ENCODE data around the gene SERPINE3.

The SERPINE3 gene

GRCh38 chr13:51308781-51309180 is 30.7 kb upstream of the SERPINE3 start:
- H3K4me2 ChIP-seq, result no peak overlapping the region
- H3K79me2 ChIP-seq (ENCODE audit: insufficient read depth, low read depth), result no peaks in the 10 kb centered on the region
- H3K4me1 ChIP-seq (ENCODE audit: low read depth, poor library complexity, severe bottlenecking), result no peaks in the 10 kb centered on the region
- no peak for TF ChIP-seq CTCF (conservative IDR thresholded peaks at IDR 0.05; ENCODE audit: low read depth, low read length)
- H3K4me3 ChIP-seq (IDR thresholded peaks at IDR 0.05; ENCODE audit: insufficient read depth, low read depth, low read length), result no peak overlapping the region
- H2AFZ ChIP-seq (ENCODE audit: low read depth), result no peak overlapping the region
- H3K27ac ChIP-seq, result no peak overlapping the region
- H3K36me3 ChIP-seq (ENCODE audit: insufficient read depth), result no peaks in the 10 kb centered on the region
- no peaks in the 10 kb centered on the region for H4K20me1 ChIP-seq (ENCODE audit: insufficient read depth)
- H3K9ac ChIP-seq, result no peak overlapping the region
- H3K27me3 ChIP-seq (ENCODE audit: insufficient read depth, low read depth), result no peaks in the 10 kb centered on the region

GRCh38 chr13:51311231-51311630 is 28.3 kb upstream of the SERPINE3 start:
- TF ChIP-seq CTCF (conservative IDR thresholded peaks at IDR 0.05; ENCODE audit: low read depth, low read length), result no peak
- no peak overlapping the region for H3K27ac ChIP-seq
- no peak overlapping the region for H3K9ac ChIP-seq
- H3K4me2 ChIP-seq, result no peak overlapping the region
- H3K4me1 ChIP-seq (ENCODE audit: low read depth, poor library complexity, severe bottlenecking), result no peaks in the 10 kb centered on the region
- H3K79me2 ChIP-seq (ENCODE audit: insufficient read depth, low read depth), result no peaks in the 10 kb centered on the region
- H4K20me1 ChIP-seq (ENCODE audit: insufficient read depth), result no peaks in the 10 kb centered on the region
- no peak overlapping the region for H3K4me3 ChIP-seq (IDR thresholded peaks at IDR 0.05; ENCODE audit: insufficient read depth, low read depth, low read length)
- no peaks in the 10 kb centered on the region for H3K36me3 ChIP-seq (ENCODE audit: insufficient read depth)
- H3K27me3 ChIP-seq (ENCODE audit: insufficient read depth, low read depth), result no peaks in the 10 kb centered on the region
- H2AFZ ChIP-seq (ENCODE audit: low read depth), result no peak overlapping the region

GRCh38 chr13:51311957-51312520 is 27.5 kb upstream of the SERPINE3 start:
- TF ChIP-seq CTCF (conservative IDR thresholded peaks at IDR 0.05; ENCODE audit: low read depth, low read length), result no peak
- Histone ChIP-seq H3K4me3 (IDR thresholded peaks at IDR 0.05; ENCODE audit: insufficient read depth, low read depth, low read length) (no peak overlapping the region), H2AFZ (ENCODE audit: low read depth) (no peak overlapping the region), H3K27ac (no peak overlapping the region), H3K4me2 (no peak overlapping the region), H3K4me1 (ENCODE audit: low read depth, poor library complexity, severe bottlenecking) (no peaks in the 10 kb centered on the region), H3K9ac (no peak overlapping the region), H3K79me2 (ENCODE audit: insufficient read depth, low read depth) (no peaks in the 10 kb centered on the region), H3K27me3 (ENCODE audit: insufficient read depth, low read depth) (no peaks in the 10 kb centered on the region), H3K36me3 (ENCODE audit: insufficient read depth) (no peaks in the 10 kb centered on the region), H4K20me1 (ENCODE audit: insufficient read depth) (no peaks in the 10 kb centered on the region)

GRCh38 chr13:51313619-51314018 is 25.9 kb upstream of the SERPINE3 start:
- H3K79me2 ChIP-seq (ENCODE audit: insufficient read depth, low read depth), result no peaks in the 10 kb centered on the region
- TF ChIP-seq CTCF (conservative IDR thresholded peaks at IDR 0.05; ENCODE audit: low read depth, low read length), result no peak
- H3K9ac ChIP-seq, result no peak overlapping the region
- H3K27ac ChIP-seq, result no peak overlapping the region
- H3K4me2 ChIP-seq, result no peak overlapping the region
- H2AFZ ChIP-seq (ENCODE audit: low read depth), result no peak overlapping the region
- no peaks in the 10 kb centered on the region for H3K27me3 ChIP-seq (ENCODE audit: insufficient read depth, low read depth)
- no peaks in the 10 kb centered on the region for H4K20me1 ChIP-seq (ENCODE audit: insufficient read depth)
- no peak overlapping the region for H3K4me3 ChIP-seq (IDR thresholded peaks at IDR 0.05; ENCODE audit: insufficient read depth, low read depth, low read length)
- no peaks in the 10 kb centered on the region for H3K36me3 ChIP-seq (ENCODE audit: insufficient read depth)
- no peaks in the 10 kb centered on the region for H3K4me1 ChIP-seq (ENCODE audit: low read depth, poor library complexity, severe bottlenecking)

Data from KMS-11 (cell line).